ENCODE results near the gene FBXW10.
"Not testable (repeated sequence)": the region's sequence is repeated elsewhere in the genome, so short reads cannot be mapped to it uniquely, and the experiment has no call there.

FBXW10 gene

GRCh38 chr17:18721775-18722547 is 21.9 kb upstream of the FBXW10 start:
- not testable (repeated sequence) for H3K36me3 ChIP-seq (ENCODE audit: control insufficient read depth in 1 of 2, insufficient read depth in 2 of 2, low read length in 2 of 2)
- WGBS (ENCODE audit: extremely low coverage, insufficient coverage, insufficient read length): no CpG with 5 or more reads among the region's 12 CpGs

GRCh38 chr17:18722612-18723011 is 21.2 kb upstream of the FBXW10 start:
- not testable (repeated sequence) for H2AFZ ChIP-seq (ENCODE audit: insufficient read depth, low read length, poor library complexity); H2BK12ac ChIP-seq (ENCODE audit: low read length); H3K23ac ChIP-seq (ENCODE audit: low read length); H3K27ac ChIP-seq (ENCODE audit: low read depth, low read length); H3K14ac ChIP-seq (ENCODE audit: low read length); H4K8ac ChIP-seq (ENCODE audit: low read depth, low read length); H4K91ac ChIP-seq (ENCODE audit: low read depth, low read length); H3K4ac ChIP-seq (ENCODE audit: low read depth, low read length); H4K12ac ChIP-seq (ENCODE audit: low read depth, low read length); H2BK5ac ChIP-seq (ENCODE audit: low read depth, low read length, poor library complexity); H3K79me2 ChIP-seq (ENCODE audit: control insufficient read depth, insufficient read depth, low read length, poor library complexity); H2BK120ac ChIP-seq (ENCODE audit: insufficient read depth, low read length, poor library complexity); H2AK5ac ChIP-seq (ENCODE audit: low read length); H3K9ac ChIP-seq (ENCODE audit: low read length); H3K27me3 ChIP-seq (ENCODE audit: insufficient read depth, low read length); H3K18ac ChIP-seq (ENCODE audit: low read length); H3K4me1 ChIP-seq (ENCODE audit: control insufficient read depth in 1 of 2, insufficient read depth in 2 of 2, low read length in 2 of 2); H3K79me1 ChIP-seq (ENCODE audit: low read length); DNase-seq; H3K9me3 ChIP-seq (ENCODE audit: insufficient read depth, low read depth, low read length); H3K4me3 ChIP-seq (ENCODE audit: low read depth, low read length); H3K4me2 ChIP-seq (ENCODE audit: low read length); H3K36me3 ChIP-seq (ENCODE audit: control insufficient read depth in 1 of 2, insufficient read depth in 2 of 2, low read length in 2 of 2)
- no CpG with 5 or more reads among the region's 5 CpGs for WGBS (ENCODE audit: extremely low coverage, insufficient coverage, insufficient read length)

More at GRCh38 chr17:18721775-18722547, 21.9 kb upstream of the FBXW10 start:
- H3K9ac ChIP-seq (ENCODE audit: low read length); H3K14ac ChIP-seq (ENCODE audit: low read length); H3K27ac ChIP-seq (ENCODE audit: low read depth, low read length); H4K12ac ChIP-seq (ENCODE audit: low read depth, low read length); H3K4ac ChIP-seq (ENCODE audit: low read depth, low read length); H3K23ac ChIP-seq (ENCODE audit: low read length); H3K79me2 ChIP-seq (ENCODE audit: control insufficient read depth, insufficient read depth, low read length, poor library complexity); DNase-seq; H3K4me2 ChIP-seq (ENCODE audit: low read length); H3K4me3 ChIP-seq (ENCODE audit: low read depth, low read length); H2BK120ac ChIP-seq (ENCODE audit: insufficient read depth, low read length, poor library complexity); H3K79me1 ChIP-seq (ENCODE audit: low read length); H3K4me1 ChIP-seq (ENCODE audit: control insufficient read depth in 1 of 2, insufficient read depth in 2 of 2, low read length in 2 of 2); H2AFZ ChIP-seq (ENCODE audit: insufficient read depth, low read length, poor library complexity); H3K18ac ChIP-seq (ENCODE audit: low read length); H4K8ac ChIP-seq (ENCODE audit: low read depth, low read length); H2AK5ac ChIP-seq (ENCODE audit: low read length); H2BK12ac ChIP-seq (ENCODE audit: low read length); H3K9me3 ChIP-seq (ENCODE audit: insufficient read depth, low read depth, low read length); H3K27me3 ChIP-seq (ENCODE audit: insufficient read depth, low read length); H2BK5ac ChIP-seq (ENCODE audit: low read depth, low read length, poor library complexity); H4K91ac ChIP-seq (ENCODE audit: low read depth, low read length): not testable (repeated sequence)

- not testable (repeated sequence) for H3K4me1 ChIP-seq (ENCODE audit: control insufficient read depth in 1 of 2, insufficient read depth in 2 of 2, low read length in 2 of 2); H3K4me3 ChIP-seq (ENCODE audit: low read depth, low read length); H3K79me2 ChIP-seq (ENCODE audit: control insufficient read depth, insufficient read depth, low read length, poor library complexity); H3K9ac ChIP-seq (ENCODE audit: low read length); H2BK12ac ChIP-seq (ENCODE audit: low read length); H4K91ac ChIP-seq (ENCODE audit: low read depth, low read length); H3K36me3 ChIP-seq (ENCODE audit: control insufficient read depth in 1 of 2, insufficient read depth in 2 of 2, low read length in 2 of 2); DNase-seq; H3K9me3 ChIP-seq (ENCODE audit: insufficient read depth, low read depth, low read length); H3K4me2 ChIP-seq (ENCODE audit: low read length); H2AK5ac ChIP-seq (ENCODE audit: low read length); H3K23ac ChIP-seq (ENCODE audit: low read length); H4K8ac ChIP-seq (ENCODE audit: low read depth, low read length); H2BK5ac ChIP-seq (ENCODE audit: low read depth, low read length, poor library complexity); H3K27me3 ChIP-seq (ENCODE audit: insufficient read depth, low read length); H3K4ac ChIP-seq (ENCODE audit: low read depth, low read length); H4K12ac ChIP-seq (ENCODE audit: low read depth, low read length); H2BK120ac ChIP-seq (ENCODE audit: insufficient read depth, low read length, poor library complexity); H2AFZ ChIP-seq (ENCODE audit: insufficient read depth, low read length, poor library complexity); H3K18ac ChIP-seq (ENCODE audit: low read length); H3K14ac ChIP-seq (ENCODE audit: low read length); H3K79me1 ChIP-seq (ENCODE audit: low read length); H3K27ac ChIP-seq (ENCODE audit: low read depth, low read length)
- WGBS (ENCODE audit: extremely low coverage, insufficient coverage, insufficient read length): no CpG with 5 or more reads among the region's 1 CpG
Observed at GRCh38 chr17:18723509-18723908, 20.3 kb upstream of the FBXW10 start.

GRCh38 chr17:18732438-18732837 is 11.4 kb upstream of the FBXW10 start:
- not testable (repeated sequence) for DNase-seq
- WGBS (ENCODE audit: extremely low coverage, insufficient coverage, insufficient read length): no CpG with 5 or more reads among the region's 1 CpG

More at GRCh38 chr17:18732438-18732837, 11.4 kb upstream of the FBXW10 start:
- not testable (repeated sequence) for H4K8ac ChIP-seq (ENCODE audit: low read depth, low read length); H2BK120ac ChIP-seq (ENCODE audit: insufficient read depth, low read length, poor library complexity); H3K4me3 ChIP-seq (ENCODE audit: low read depth, low read length); H3K36me3 ChIP-seq (ENCODE audit: control insufficient read depth in 1 of 2, insufficient read depth in 2 of 2, low read length in 2 of 2); H2BK12ac ChIP-seq (ENCODE audit: low read length); H3K4me2 ChIP-seq (ENCODE audit: low read length); H4K91ac ChIP-seq (ENCODE audit: low read depth, low read length); H3K18ac ChIP-seq (ENCODE audit: low read length); H3K9ac ChIP-seq (ENCODE audit: low read length); H2AFZ ChIP-seq (ENCODE audit: insufficient read depth, low read length, poor library complexity); H3K27ac ChIP-seq (ENCODE audit: low read depth, low read length); H3K79me2 ChIP-seq (ENCODE audit: control insufficient read depth, insufficient read depth, low read length, poor library complexity); H3K79me1 ChIP-seq (ENCODE audit: low read length); H2BK5ac ChIP-seq (ENCODE audit: low read depth, low read length, poor library complexity); H3K14ac ChIP-seq (ENCODE audit: low read length); H2AK5ac ChIP-seq (ENCODE audit: low read length); H3K9me3 ChIP-seq (ENCODE audit: insufficient read depth, low read depth, low read length); H4K12ac ChIP-seq (ENCODE audit: low read depth, low read length); H3K4ac ChIP-seq (ENCODE audit: low read depth, low read length); H3K4me1 ChIP-seq (ENCODE audit: control insufficient read depth in 1 of 2, insufficient read depth in 2 of 2, low read length in 2 of 2); H3K27me3 ChIP-seq (ENCODE audit: insufficient read depth, low read length); H3K23ac ChIP-seq (ENCODE audit: low read length)

All from trophoblast cell (in vitro differentiated cells and primary cell).